ENCODE data around the gene RAB19.

Gene RAB19

GRCh38 chr7:140440593-140440992 lies 36.7 kb downstream of the RAB19 start:
- H3K27ac ChIP-seq = no peak overlapping the region
- TF ChIP-seq CTCF (conservative IDR thresholded peaks at IDR 0.05) = no peak

GRCh38 chr7:140441519-140441918 lies 37.7 kb downstream of the RAB19 start:
- H3K27ac ChIP-seq = no peak overlapping the region
- TF ChIP-seq CTCF (conservative IDR thresholded peaks at IDR 0.05) = no peak

- no peak overlapping the region for H3K27ac ChIP-seq
- no peak for TF ChIP-seq CTCF (conservative IDR thresholded peaks at IDR 0.05)
Observed at GRCh38 chr7:140446467-140446866, 42.6 kb downstream of the RAB19 start.

- H3K27ac ChIP-seq = no peak overlapping the region
- no peak for TF ChIP-seq CTCF (conservative IDR thresholded peaks at IDR 0.05)
Observed at GRCh38 chr7:140447841-140448240, 44.0 kb downstream of the RAB19 start.

- no peak for TF ChIP-seq CTCF (conservative IDR thresholded peaks at IDR 0.05)
- H3K27ac ChIP-seq = peak overlapping the region; percentile 89
Observed at GRCh38 chr7:140448781-140449480, 45.1 kb downstream of the RAB19 start.

GRCh38 chr7:140451716-140452115 lies 47.9 kb downstream of the RAB19 start:
- no peak for TF ChIP-seq CTCF (conservative IDR thresholded peaks at IDR 0.05)

GRCh38 chr7:140453273-140453672 lies 49.4 kb downstream of the RAB19 start:
- H3K27ac ChIP-seq = peak overlapping the region; percentile 89
- TF ChIP-seq CTCF (conservative IDR thresholded peaks at IDR 0.05) = no peak

More at GRCh38 chr7:140451716-140452115, 47.9 kb downstream of the RAB19 start:
- H3K27ac ChIP-seq = peak overlapping the region; percentile 89

- H3K27ac ChIP-seq = peak overlapping the region; percentile 89
Observed at GRCh38 chr7:140453785-140454656, 50.2 kb downstream of the RAB19 start.
